Measurements from ENCODE around the gene USH2A.

USH2A gene

GRCh38 chr1:216448011-216448510 lies 24.8 kb upstream of the USH2A start:
- Histone ChIP-seq H3K27me3 (ENCODE audit: control insufficient read depth, insufficient read depth, low read length) (no peaks in the 10 kb centered on the region), H3K4me3 (ENCODE audit: low read length) (no peak overlapping the region)

GRCh38 chr1:216437603-216438002 lies 14.4 kb upstream of the USH2A start:
- Histone ChIP-seq H3K4me3 (ENCODE audit: low read length) (no peak overlapping the region), H3K27ac (ENCODE audit: low read depth, low read length) (no peak overlapping the region), H3K36me3 (ENCODE audit: control insufficient read depth, insufficient read depth, low read length) (no peaks in the 10 kb centered on the region), H3K4me1 (ENCODE audit: control insufficient read depth, insufficient read depth, low read length) (no peaks in the 10 kb centered on the region), H3K9ac (ENCODE audit: low read length) (no peak overlapping the region), H3K27me3 (ENCODE audit: control insufficient read depth, insufficient read depth, low read length) (no peaks in the 10 kb centered on the region)

More at GRCh38 chr1:216448011-216448510, 24.8 kb upstream of the USH2A start:
- Histone ChIP-seq H3K27ac (ENCODE audit: low read depth, low read length) (no peak overlapping the region), H3K4me1 (ENCODE audit: control insufficient read depth, insufficient read depth, low read length) (no peaks in the 10 kb centered on the region), H3K9ac (ENCODE audit: low read length) (no peak overlapping the region), H3K36me3 (ENCODE audit: control insufficient read depth, insufficient read depth, low read length) (no peaks in the 10 kb centered on the region)

- no peaks in the 10 kb centered on the region for H3K27me3 ChIP-seq (ENCODE audit: control insufficient read depth, insufficient read depth, low read length)
- no peak overlapping the region for H3K9ac ChIP-seq (ENCODE audit: low read length)
- no peak overlapping the region for H3K27ac ChIP-seq (ENCODE audit: low read depth, low read length)
- no peaks in the 10 kb centered on the region for H3K4me1 ChIP-seq (ENCODE audit: control insufficient read depth, insufficient read depth, low read length)
- H3K36me3 ChIP-seq (ENCODE audit: control insufficient read depth, insufficient read depth, low read length) = no peaks in the 10 kb centered on the region
- no peak overlapping the region for H3K4me3 ChIP-seq (ENCODE audit: low read length)
Observed at GRCh38 chr1:216434232-216434631, 11.0 kb upstream of the USH2A start.

- Histone ChIP-seq H3K4me1 (ENCODE audit: control insufficient read depth, insufficient read depth, low read length) (no peaks in the 10 kb centered on the region), H3K9ac (ENCODE audit: low read length) (no peak overlapping the region), H3K27ac (ENCODE audit: low read depth, low read length) (no peak overlapping the region), H3K27me3 (ENCODE audit: control insufficient read depth, insufficient read depth, low read length) (no peaks in the 10 kb centered on the region), H3K4me3 (ENCODE audit: low read length) (no peak overlapping the region), H3K36me3 (ENCODE audit: control insufficient read depth, insufficient read depth, low read length) (no peaks in the 10 kb centered on the region)
Observed at GRCh38 chr1:216433175-216433574, 9.9 kb upstream of the USH2A start.

GRCh38 chr1:216430744-216431143 lies 7.5 kb upstream of the USH2A start:
- Histone ChIP-seq H3K36me3 (ENCODE audit: control insufficient read depth, insufficient read depth, low read length) (no peaks in the 10 kb centered on the region), H3K27ac (ENCODE audit: low read depth, low read length) (no peak overlapping the region), H3K27me3 (ENCODE audit: control insufficient read depth, insufficient read depth, low read length) (no peaks in the 10 kb centered on the region), H3K4me3 (ENCODE audit: low read length) (no peak overlapping the region), H3K9ac (ENCODE audit: low read length) (no peak overlapping the region), H3K4me1 (ENCODE audit: control insufficient read depth, insufficient read depth, low read length) (no peaks in the 10 kb centered on the region)

- H3K4me1 ChIP-seq (ENCODE audit: control insufficient read depth, insufficient read depth, low read length) = no peaks in the 10 kb centered on the region
- H3K36me3 ChIP-seq (ENCODE audit: control insufficient read depth, insufficient read depth, low read length) = no peaks in the 10 kb centered on the region
- H3K27me3 ChIP-seq (ENCODE audit: control insufficient read depth, insufficient read depth, low read length) = no peaks in the 10 kb centered on the region
- H3K9ac ChIP-seq (ENCODE audit: low read length) = no peak overlapping the region
- no peak overlapping the region for H3K4me3 ChIP-seq (ENCODE audit: low read length)
- H3K27ac ChIP-seq (ENCODE audit: low read depth, low read length) = no peak overlapping the region
Observed at GRCh38 chr1:216425577-216425976, 2.3 kb upstream of the USH2A start.

GRCh38 chr1:216420746-216421145 lies 2.5 kb downstream of the USH2A start:
- no peaks in the 10 kb centered on the region for H3K36me3 ChIP-seq (ENCODE audit: control insufficient read depth, insufficient read depth, low read length)
- no peak overlapping the region for H3K27ac ChIP-seq (ENCODE audit: low read depth, low read length)
- H3K9ac ChIP-seq (ENCODE audit: low read length) = no peak overlapping the region
- no peak overlapping the region for H3K4me3 ChIP-seq (ENCODE audit: low read length)
- no peaks in the 10 kb centered on the region for H3K4me1 ChIP-seq (ENCODE audit: control insufficient read depth, insufficient read depth, low read length)
- H3K27me3 ChIP-seq (ENCODE audit: control insufficient read depth, insufficient read depth, low read length) = no peaks in the 10 kb centered on the region

GRCh38 chr1:216420263-216420662 lies 3.0 kb downstream of the USH2A start:
- Histone ChIP-seq H3K9ac (ENCODE audit: low read length) (no peak overlapping the region), H3K27ac (ENCODE audit: low read depth, low read length) (no peak overlapping the region), H3K4me3 (ENCODE audit: low read length) (no peak overlapping the region), H3K36me3 (ENCODE audit: control insufficient read depth, insufficient read depth, low read length) (no peaks in the 10 kb centered on the region), H3K27me3 (ENCODE audit: control insufficient read depth, insufficient read depth, low read length) (no peaks in the 10 kb centered on the region), H3K4me1 (ENCODE audit: control insufficient read depth, insufficient read depth, low read length) (no peaks in the 10 kb centered on the region)

GRCh38 chr1:216416488-216416887 lies 6.8 kb downstream of the USH2A start:
- Histone ChIP-seq H3K27me3 (ENCODE audit: control insufficient read depth, insufficient read depth, low read length) (no peaks in the 10 kb centered on the region), H3K36me3 (ENCODE audit: control insufficient read depth, insufficient read depth, low read length) (no peaks in the 10 kb centered on the region), H3K4me1 (ENCODE audit: control insufficient read depth, insufficient read depth, low read length) (no peaks in the 10 kb centered on the region), H3K9ac (ENCODE audit: low read length) (no peak overlapping the region), H3K4me3 (ENCODE audit: low read length) (no peak overlapping the region), H3K27ac (ENCODE audit: low read depth, low read length) (no peak overlapping the region)

- H3K4me3 ChIP-seq (ENCODE audit: low read length) = no peak overlapping the region
- no peaks in the 10 kb centered on the region for H3K36me3 ChIP-seq (ENCODE audit: control insufficient read depth, insufficient read depth, low read length)
- no peaks in the 10 kb centered on the region for H3K27me3 ChIP-seq (ENCODE audit: control insufficient read depth, insufficient read depth, low read length)
- no peaks in the 10 kb centered on the region for H3K4me1 ChIP-seq (ENCODE audit: control insufficient read depth, insufficient read depth, low read length)
- no peak overlapping the region for H3K27ac ChIP-seq (ENCODE audit: low read depth, low read length)
- H3K9ac ChIP-seq (ENCODE audit: low read length) = no peak overlapping the region
Observed at GRCh38 chr1:216410026-216410425, 13.2 kb downstream of the USH2A start.

- Histone ChIP-seq H3K36me3 (ENCODE audit: control insufficient read depth, insufficient read depth, low read length) (no peaks in the 10 kb centered on the region), H3K4me1 (ENCODE audit: control insufficient read depth, insufficient read depth, low read length) (no peaks in the 10 kb centered on the region)
Observed at GRCh38 chr1:216390956-216391355, 32.3 kb downstream of the USH2A start.

GRCh38 chr1:216389774-216390173 lies 33.5 kb downstream of the USH2A start:
- Histone ChIP-seq H3K4me3 (ENCODE audit: low read length) (no peak overlapping the region), H3K27me3 (ENCODE audit: control insufficient read depth, insufficient read depth, low read length) (no peaks in the 10 kb centered on the region), H3K36me3 (ENCODE audit: control insufficient read depth, insufficient read depth, low read length) (no peaks in the 10 kb centered on the region), H3K9ac (ENCODE audit: low read length) (no peak overlapping the region), H3K27ac (ENCODE audit: low read depth, low read length) (no peak overlapping the region), H3K4me1 (ENCODE audit: control insufficient read depth, insufficient read depth, low read length) (no peaks in the 10 kb centered on the region)

More at GRCh38 chr1:216390956-216391355, 32.3 kb downstream of the USH2A start:
- Histone ChIP-seq H3K9ac (ENCODE audit: low read length) (no peak overlapping the region), H3K4me3 (ENCODE audit: low read length) (no peak overlapping the region), H3K27ac (ENCODE audit: low read depth, low read length) (no peak overlapping the region), H3K27me3 (ENCODE audit: control insufficient read depth, insufficient read depth, low read length) (no peaks in the 10 kb centered on the region)

- Histone ChIP-seq H3K4me1 (ENCODE audit: control insufficient read depth, insufficient read depth, low read length) (no peaks in the 10 kb centered on the region), H3K27me3 (ENCODE audit: control insufficient read depth, insufficient read depth, low read length) (no peaks in the 10 kb centered on the region), H3K27ac (ENCODE audit: low read depth, low read length) (no peak overlapping the region), H3K36me3 (ENCODE audit: control insufficient read depth, insufficient read depth, low read length) (no peaks in the 10 kb centered on the region), H3K4me3 (ENCODE audit: low read length) (no peak overlapping the region), H3K9ac (ENCODE audit: low read length) (no peak overlapping the region)
Observed at GRCh38 chr1:216388558-216388957, 34.7 kb downstream of the USH2A start.

Data from rectal smooth muscle tissue (tissue), 1 donor.